CD4-positive, alpha-beta T cell (primary cell): ENCODE measurements around the gene TENM4. TPM values are rescaled to one million over a fixed set of nuclear protein-coding genes. Genes with fewer than 3 reads are reported as not detected.

Source experiments
- ATAC-seq: fragments of 200-7000 bp; cut with Tn5 transposase; one replicate; pipeline ENCODE4 v1.10.0; 2022; ENCODE audit warnings: mild to moderate bottlenecking; ENCODE audit not compliant: poor library complexity
- CTCF ChIA-PET: fragments of 350-600 bp; sonication (Branson Sonifier 250); formaldehyde crosslinking; loops from one replicate; lab custom pipeline; 2021; ENCODE audit warnings: antibody characterized with exemption, inconsistent platforms; lab: Charles Lee
- POLR2A ChIA-PET: fragments of 350-600 bp; sonication (Branson Sonifier 250); formaldehyde crosslinking; loops from one replicate; lab custom pipeline; 2021; ENCODE audit warnings: antibody characterized with exemption, inconsistent platforms; lab: Charles Lee
- DNase-seq, 14 experiments: peaks; one replicate each; pipeline ENCODE4 v3.0.0-alpha.2; 2013 to 2020; ENCODE audit warnings: mixed read lengths in 2 of 14
- H3K27ac ChIP-seq, 2 donors: one replicate each; pipeline versions ENCODE4 v1.5.1 to v1.7.0; 2013; ENCODE audit warnings: low read length in 2 of 2, low read depth in 1 of 2, mild to moderate bottlenecking in 1 of 2
- H3K27me3 ChIP-seq, 2 experiments: 1 replicate in 1 of 2; 2 replicates in 1 of 2; pipeline versions ENCODE4 v1.6.1 to v1.7.0; 2013; ENCODE audit warnings: low read length in 2 of 2, control low read depth in 1 of 2, mild to moderate bottlenecking in 1 of 2, moderate library complexity in 1 of 2; ENCODE audit not compliant: insufficient read depth in 2 of 2, control insufficient read depth in 1 of 2
- H3K36me3 ChIP-seq: one replicate; pipeline ENCODE4 v1.6.1; 2013; ENCODE audit warnings: low read length, control low read depth; ENCODE audit not compliant: insufficient read depth
- H3K4me1 ChIP-seq: one replicate; pipeline ENCODE4 v1.6.1; 2013; ENCODE audit warnings: low read length, control low read depth; ENCODE audit not compliant: insufficient read depth
- H3K4me3 ChIP-seq: one replicate; pipeline ENCODE4 v1.5.1; 2013; ENCODE audit warnings: mild to moderate bottlenecking, low read length, moderate library complexity
- H3K9me3 ChIP-seq, 2 experiments: 1 replicate in 1 of 2; 2 replicates in 1 of 2; pipeline versions ENCODE4 v1.6.1 to v1.7.0; 2013; ENCODE audit warnings: low read length in 2 of 2, mild to moderate bottlenecking in 2 of 2, control low read depth in 1 of 2, moderate library complexity in 1 of 2; ENCODE audit not compliant: control insufficient read depth in 1 of 2, insufficient read depth in 1 of 2
- H3K27ac Mint-ChIP-seq: one replicate; pipeline ENCODE4 v1.8.0; 2020; ENCODE audit warnings: mixed read lengths
- H3K27me3 Mint-ChIP-seq: one replicate; pipeline ENCODE4 v1.8.0; 2021; ENCODE audit warnings: mixed read lengths
- H3K36me3 Mint-ChIP-seq: one replicate; pipeline ENCODE4 v1.8.0; 2021; ENCODE audit warnings: low read depth, mixed read lengths
- H3K4me1 Mint-ChIP-seq: one replicate; pipeline ENCODE4 v1.8.0; 2021; ENCODE audit warnings: low read depth, mixed read lengths
- H3K4me3 Mint-ChIP-seq: one replicate; pipeline ENCODE4 v1.8.0; 2020; ENCODE audit warnings: mild to moderate bottlenecking, mixed read lengths
- H3K9me3 Mint-ChIP-seq: one replicate; pipeline ENCODE4 v1.8.0; 2020; ENCODE audit warnings: mixed read lengths
- CTCF ChIP-seq: fragments of 200-600 bp; IDR thresholded peaks from one replicate; pipeline ENCODE4 v1.8.0; 2022; ENCODE audit warnings: antibody characterized with exemption, mild to moderate bottlenecking
- intact Hi-C, 2 experiments: fragments of 100-400 bp; cut with DNase I in 1 of 2; cut with micrococcal nuclease in 1 of 2; formaldehyde crosslinking; loops; one replicate each; pipeline versions ENCODE4 v1.15.1 to v1.9.0; 2023 to 2025; cut with DNase I, micrococcal nuclease
- total RNA-seq, 174 experiments: library from RNA in 2 of 174; stranded (reverse) in 2 of 174; gene quantifications; one replicate each; pipeline ENCODE4 v1.2.3 and lab custom pipeline; 2021 to 2026

TENM4 gene
- total RNA-seq, 2 experiments from 2014 or later: 0.22 to 0.31 TPM

GRCh38 chr11:78931891-78932290, 508.9 kb downstream of the TENM4 start:
- no peaks in the 10 kb centered on the region for H3K9me3 Mint-ChIP-seq
- no peak for ATAC-seq
- no peaks in the 10 kb centered on the region for H3K27me3 ChIP-seq
- H3K27ac ChIP-seq: no peak overlapping the region
- peaks cover 0 to 5% of the 10 kb centered on the region in 2 experiments for H3K9me3 ChIP-seq
- DNase-seq: no peak
- H3K4me3 ChIP-seq: no peak overlapping the region
- ChIA-PET POLR2A (no interaction called here), CTCF (no interaction called here)
- H3K4me1 ChIP-seq: no peaks in the 10 kb centered on the region
- no peak for TF ChIP-seq CTCF
- H3K4me3 Mint-ChIP-seq: no peak overlapping the region
- peaks cover 22% of the 10 kb centered on the region for H3K27me3 Mint-ChIP-seq
- H3K27ac Mint-ChIP-seq: no peak overlapping the region
- H3K4me1 Mint-ChIP-seq: no peaks in the 10 kb centered on the region
- intact Hi-C loops: no loop called here
- no peaks in the 10 kb centered on the region for H3K36me3 Mint-ChIP-seq
- H3K36me3 ChIP-seq: no peaks in the 10 kb centered on the region

- POLR2A ChIA-PET: no interaction called here
- TF ChIP-seq CTCF: no peak
These were observed 509.9 kb downstream of the TENM4 start for GRCh38 chr11:78930810-78931523.

GRCh38 chr11:78929906-78930220, 511.0 kb downstream of the TENM4 start:
- H3K9me3 ChIP-seq: peaks cover 0 to 2% of the 10 kb centered on the region in 2 experiments
- no peaks in the 10 kb centered on the region for H3K9me3 Mint-ChIP-seq
- no peaks in the 10 kb centered on the region for H3K36me3 ChIP-seq
- H3K27ac ChIP-seq: no peak overlapping the region
- no peaks in the 10 kb centered on the region for H3K4me1 Mint-ChIP-seq
- TF ChIP-seq CTCF: no peak
- ChIA-PET POLR2A (no interaction called here), CTCF (no interaction called here)
- no peaks in the 10 kb centered on the region for H3K27me3 ChIP-seq
- H3K4me1 ChIP-seq: no peaks in the 10 kb centered on the region
- H3K36me3 Mint-ChIP-seq: no peaks in the 10 kb centered on the region
- intact Hi-C loops: no loop called here
- ATAC-seq (no peak), DNase-seq (no peak)
- no peak overlapping the region for H3K4me3 Mint-ChIP-seq
- H3K27ac Mint-ChIP-seq: no peak overlapping the region
- H3K4me3 ChIP-seq: no peak overlapping the region
- peaks cover 18% of the 10 kb centered on the region for H3K27me3 Mint-ChIP-seq

More at GRCh38 chr11:78930810-78931523, 509.9 kb downstream of the TENM4 start:
- H3K4me3 Mint-ChIP-seq: no peak overlapping the region
- peaks cover 0 to 5% of the 10 kb centered on the region in 2 experiments for H3K9me3 ChIP-seq
- H3K36me3 Mint-ChIP-seq: no peaks in the 10 kb centered on the region
- H3K27me3 Mint-ChIP-seq: peaks cover 17% of the 10 kb centered on the region
- no peak overlapping the region for H3K27ac ChIP-seq
- intact Hi-C loops: no loop called here
- ATAC-seq: no peak
- DNase-seq: no peak
- no peak overlapping the region for H3K4me3 ChIP-seq
- no peaks in the 10 kb centered on the region for H3K9me3 Mint-ChIP-seq
- CTCF ChIA-PET: no interaction called here
- H3K36me3 ChIP-seq: no peaks in the 10 kb centered on the region
- no peaks in the 10 kb centered on the region for H3K4me1 ChIP-seq
- H3K27me3 ChIP-seq: no peaks in the 10 kb centered on the region
- no peak overlapping the region for H3K27ac Mint-ChIP-seq
- no peaks in the 10 kb centered on the region for H3K4me1 Mint-ChIP-seq
